GM21619 (cell line): ENCODE results near the gene ST6GALNAC4.

Source experiments
- ATAC-seq: cut with Tn5 transposase; IDR thresholded peaks from one replicate; pipeline ENCODE4 v1.9.1; 2021; ENCODE audit not compliant: unreplicated experiment

ST6GALNAC4 gene, protein sequence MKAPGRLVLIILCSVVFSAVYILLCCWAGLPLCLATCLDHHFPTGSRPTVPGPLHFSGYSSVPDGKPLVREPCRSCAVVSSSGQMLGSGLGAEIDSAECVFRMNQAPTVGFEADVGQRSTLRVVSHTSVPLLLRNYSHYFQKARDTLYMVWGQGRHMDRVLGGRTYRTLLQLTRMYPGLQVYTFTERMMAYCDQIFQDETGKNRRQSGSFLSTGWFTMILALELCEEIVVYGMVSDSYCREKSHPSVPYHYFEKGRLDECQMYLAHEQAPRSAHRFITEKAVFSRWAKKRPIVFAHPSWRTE

DNA sequence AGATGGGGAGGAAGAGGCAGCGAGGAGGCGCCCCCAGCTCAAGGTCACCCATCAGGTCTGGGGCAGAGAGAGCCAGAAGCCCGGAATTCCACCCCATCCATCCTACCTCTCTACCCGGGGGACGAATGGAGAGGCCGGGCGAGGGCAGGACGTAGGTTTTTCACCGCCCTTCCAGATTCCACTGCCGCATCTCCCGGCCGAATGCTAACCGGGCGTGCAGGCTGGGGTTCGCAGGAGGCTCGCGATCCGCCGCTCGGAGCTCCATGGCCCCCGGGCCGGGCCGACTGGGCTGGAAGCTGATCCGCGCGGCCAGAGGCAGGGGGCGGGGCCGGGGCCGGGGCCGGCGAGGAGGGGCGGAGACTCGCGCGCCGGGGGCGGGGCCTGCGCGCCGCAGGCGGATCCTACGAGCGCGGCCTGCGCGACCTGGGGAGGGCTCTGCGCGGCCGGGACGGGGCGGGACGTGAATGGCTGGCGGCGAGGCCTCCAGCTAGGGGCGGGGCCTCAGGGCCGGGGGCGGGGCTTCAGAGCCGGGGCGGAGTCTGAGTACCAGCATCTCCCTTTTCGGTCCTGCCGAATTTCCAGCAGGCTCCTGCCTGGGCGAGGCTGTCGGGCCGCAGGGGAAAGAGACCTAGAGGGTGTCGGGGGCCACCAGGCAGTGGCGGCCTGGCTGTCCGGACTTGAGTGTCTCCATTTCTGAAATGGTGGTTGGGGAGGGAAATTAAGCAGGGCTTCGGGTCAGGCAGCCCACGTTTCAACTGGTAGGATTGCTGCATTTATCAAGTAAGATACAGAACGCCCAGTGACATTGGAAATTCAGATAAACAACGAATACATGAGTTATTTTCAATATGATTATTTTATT is at the start of gene ST6GALNAC4:
Gene ST6GALNAC4, minus strand, starts transcription at position 322 of the 862 bp plus-strand sequence. CDS start 622 bp downstream, outside the sequence.
- peak; percentile 72 for ATAC-seq

DNA sequence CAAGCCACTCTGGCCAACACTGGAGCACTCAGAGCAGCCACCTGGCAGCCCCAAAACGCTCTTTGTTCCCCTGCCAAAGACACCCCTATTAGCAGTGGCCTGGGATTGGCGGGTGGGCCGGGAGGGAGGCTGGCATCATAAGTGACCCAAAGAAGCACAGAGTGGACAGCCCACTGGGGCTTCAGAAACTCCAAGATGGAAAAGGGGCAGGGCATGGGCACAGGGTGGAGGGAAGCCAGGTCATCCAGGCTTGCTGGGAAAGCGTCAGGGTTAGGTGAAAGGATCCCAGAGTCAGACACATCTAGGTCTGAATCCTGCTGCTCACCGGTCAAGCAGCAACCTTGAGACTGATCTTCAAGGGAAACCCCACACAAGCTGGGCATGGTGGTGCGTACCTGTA is 49.1 kb upstream of the ST6GALNAC4 start:
- ATAC-seq = no peak

DNA sequence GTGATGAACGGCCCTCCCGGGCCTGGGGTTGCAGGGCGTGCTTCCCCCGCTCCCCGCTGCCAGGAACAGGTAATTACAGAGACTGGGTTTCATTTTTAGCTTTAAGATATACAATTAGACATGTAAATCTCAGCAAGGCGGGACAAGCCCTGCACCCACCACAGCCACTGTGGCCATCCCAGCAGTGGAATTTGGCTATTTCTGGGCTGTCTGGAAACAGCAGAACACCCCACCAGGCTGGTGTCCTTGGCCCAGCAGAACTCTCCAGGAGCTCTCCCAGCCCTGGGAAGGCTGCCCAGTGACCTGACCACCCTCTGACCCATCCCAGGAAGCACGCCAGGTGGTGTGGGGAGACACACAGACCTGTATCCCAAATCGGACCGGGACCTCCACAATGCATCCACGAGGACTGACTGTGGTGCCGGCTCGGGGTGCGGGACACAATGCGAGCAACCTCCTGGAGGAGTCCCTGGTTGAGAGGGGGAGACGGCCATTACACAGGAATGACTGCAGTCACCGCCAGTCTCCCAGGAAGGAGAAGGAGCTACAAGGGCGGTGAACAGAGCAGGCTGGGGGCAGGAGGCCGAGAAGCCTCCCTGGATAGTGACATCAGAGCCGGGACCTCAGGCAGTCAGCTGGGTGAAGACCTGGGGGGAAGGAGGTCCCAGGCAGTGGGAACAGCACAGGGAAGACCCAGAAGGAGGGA is 46.7 kb upstream of the ST6GALNAC4 start:
- ATAC-seq = no peak

- ATAC-seq = no peak
Measured at GRCh38 chr9:127963041-127963358, 46.2 kb upstream of the ST6GALNAC4 start.

GRCh38 chr9:127962278-127962677 is 45.4 kb upstream of the ST6GALNAC4 start:
- no peak for ATAC-seq

DNA sequence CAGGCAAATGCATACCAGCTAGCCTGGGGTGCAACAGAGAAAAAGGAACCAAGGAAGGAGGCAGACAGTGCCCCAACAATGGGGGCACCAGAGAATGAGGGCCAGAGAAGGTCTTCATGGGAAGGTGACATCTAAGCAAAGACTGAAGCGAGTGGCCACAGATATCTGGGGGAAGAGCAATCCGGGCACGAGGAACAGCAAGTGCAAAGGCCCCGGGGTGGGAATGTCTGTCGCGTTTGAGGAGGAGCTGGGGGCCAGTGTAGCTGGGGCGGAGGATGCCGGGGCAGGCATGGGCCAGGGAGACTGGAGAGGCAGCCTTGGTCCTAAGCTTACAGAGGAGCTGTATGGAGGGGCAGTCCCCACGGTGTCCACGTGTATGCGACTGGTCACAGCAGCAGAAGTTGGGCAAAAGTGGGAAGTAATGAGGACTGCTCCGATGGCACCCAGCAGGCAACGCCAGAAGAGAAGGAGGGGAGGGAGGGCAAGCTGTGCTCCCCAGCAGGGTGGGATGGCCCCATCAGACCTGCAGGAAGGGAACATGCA is 44.8 kb upstream of the ST6GALNAC4 start:
- no peak for ATAC-seq

GRCh38 chr9:127961155-127961490 is 44.3 kb upstream of the ST6GALNAC4 start:
- no peak for ATAC-seq

DNA sequence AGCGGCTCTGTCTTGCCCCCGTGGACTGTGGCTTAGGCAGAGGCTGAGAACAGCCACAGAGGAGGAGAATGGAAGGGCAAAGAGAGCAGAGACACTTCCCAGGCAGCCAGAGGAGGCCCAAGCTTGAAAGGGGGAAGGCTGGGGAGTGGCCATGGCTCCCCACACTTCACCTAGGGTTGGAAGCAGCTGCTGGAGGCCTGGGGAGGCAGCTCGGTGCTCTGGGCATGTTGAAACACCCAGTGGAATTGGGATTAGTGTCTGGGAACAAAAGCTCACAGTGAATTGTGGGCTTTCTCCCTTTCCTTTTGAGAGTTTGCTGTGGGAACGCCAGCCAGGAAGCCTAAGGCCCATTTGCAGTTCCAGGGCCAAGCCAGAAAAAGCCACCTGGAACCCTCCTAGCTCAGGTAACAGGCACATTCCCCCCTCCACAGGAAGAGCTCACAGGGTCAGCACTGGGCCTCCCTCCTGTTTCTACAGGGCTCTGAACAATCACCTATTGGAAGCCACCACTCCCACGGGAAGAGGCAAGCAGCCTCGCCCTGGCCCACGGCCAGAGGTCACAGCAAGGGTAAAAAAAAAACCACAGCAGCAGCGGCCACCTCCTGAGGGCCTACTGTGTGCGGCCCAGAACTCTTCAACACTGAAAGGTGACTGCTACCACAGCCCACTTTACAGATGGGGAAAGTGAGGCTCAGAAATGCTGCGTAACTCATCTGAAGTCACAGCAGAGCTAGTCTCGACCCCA is 43.7 kb upstream of the ST6GALNAC4 start:
- no peak for ATAC-seq

DNA sequence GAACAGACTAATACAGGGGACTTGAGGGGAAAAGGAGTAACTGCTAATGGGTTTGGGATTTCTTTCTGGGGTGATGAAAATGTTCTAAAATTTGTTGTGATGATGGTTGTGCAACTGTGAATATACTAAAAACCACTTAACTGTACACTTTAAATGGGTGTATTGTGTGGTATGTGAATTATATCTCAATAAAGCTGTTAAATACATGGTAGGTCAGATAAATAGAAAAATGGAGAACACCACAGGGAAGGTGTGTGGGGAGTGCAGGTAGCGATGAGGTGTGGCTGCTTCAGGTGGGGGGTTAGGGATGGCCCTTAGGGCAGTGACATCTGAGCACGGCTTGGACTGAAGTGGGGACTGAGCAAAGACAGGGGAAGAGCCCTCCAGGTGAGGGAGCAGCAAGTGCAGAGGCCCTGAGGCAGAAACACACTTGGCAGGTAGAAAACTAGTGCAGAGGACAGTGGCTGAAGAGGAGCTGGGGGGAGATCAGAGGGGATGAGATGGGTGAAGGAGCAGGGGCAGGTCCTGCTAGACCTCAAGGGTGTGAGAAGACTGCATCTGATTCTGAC is 43.1 kb upstream of the ST6GALNAC4 start:
- ATAC-seq = no peak

DNA sequence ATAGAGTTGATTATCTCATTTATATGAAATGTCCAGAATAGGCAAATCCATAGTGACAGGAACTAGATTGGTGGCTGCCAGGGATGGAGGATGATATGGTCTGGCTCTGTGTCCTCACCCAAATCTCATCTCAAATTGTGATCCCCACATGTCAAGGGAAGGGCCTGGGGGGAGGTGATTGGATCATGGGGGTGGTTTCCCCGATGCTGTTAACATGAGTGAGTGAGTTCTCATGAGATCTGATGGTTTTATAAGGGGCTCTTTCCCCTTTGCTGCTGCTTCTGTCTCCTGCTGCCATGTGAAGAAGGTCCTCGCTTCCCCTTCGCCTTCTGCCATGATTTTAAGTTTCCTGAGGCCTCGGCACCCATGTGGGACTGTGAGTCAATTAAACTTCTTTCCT is 42.6 kb upstream of the ST6GALNAC4 start:
- ATAC-seq = no peak

GRCh38 chr9:127958728-127959127 is 41.9 kb upstream of the ST6GALNAC4 start:
- no peak for ATAC-seq

- peak; percentile 66 for ATAC-seq
Measured at GRCh38 chr9:127955294-127956015, 38.6 kb upstream of the ST6GALNAC4 start.

GRCh38 chr9:127954831-127955293 is 38.0 kb upstream of the ST6GALNAC4 start:
- no peak for ATAC-seq

GRCh38 chr9:127953768-127954505 is 37.1 kb upstream of the ST6GALNAC4 start:
- ATAC-seq = no peak

DNA sequence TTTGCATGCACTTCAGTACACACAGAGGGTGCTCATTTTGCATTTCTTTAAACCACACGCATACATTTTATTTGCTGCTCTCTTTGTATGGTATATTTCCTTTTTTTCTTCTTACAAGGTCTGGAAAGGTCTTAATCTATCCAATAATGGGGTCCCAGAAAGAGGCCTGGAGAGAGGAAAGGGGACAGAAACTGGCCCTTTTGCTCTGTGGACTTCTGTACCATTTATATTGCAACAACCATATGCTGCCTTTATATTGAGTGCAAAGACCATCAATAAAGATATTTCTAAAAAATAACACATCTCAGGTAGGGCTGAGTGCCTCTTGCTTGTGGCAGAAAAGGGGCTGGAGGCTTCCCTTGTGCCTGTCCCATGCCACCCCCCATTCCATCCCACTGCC is 36.3 kb upstream of the ST6GALNAC4 start:
- no peak for ATAC-seq

GRCh38 chr9:127950513-127951289 is 33.9 kb upstream of the ST6GALNAC4 start:
- no peak for ATAC-seq

GRCh38 chr9:127949827-127950512 is 33.1 kb upstream of the ST6GALNAC4 start:
- ATAC-seq = no peak
